Spleen (tissue), 11 donors: ENCODE results near the gene CA10. TPM values are rescaled to one million over a fixed set of nuclear protein-coding genes. Genes with fewer than 3 reads are reported as not detected.

ENCODE experiments used
- DNase-seq: peaks from one replicate; pipeline ENCODE4 v3.0.0-alpha.2; 2020
- H3K27ac ChIP-seq, 8 donors: fragments of 200-600 bp; sonication (generic) in 7 of 8; 1 replicate in 4 of 8; 2 replicates in 4 of 8; pipeline versions ENCODE4 v1.5.0 to v1.8.0; 2016 to 2021; ENCODE audit warnings: inconsistent platforms in 4 of 8, mild to moderate bottlenecking in 4 of 8, moderate library complexity in 1 of 8
- H3K27me3 ChIP-seq, 7 donors: fragments of 200-600 bp; sonication (generic) in 6 of 7; replicated peaks in 1 of 7; 1 replicate in 4 of 7; 2 replicates in 3 of 7; pipeline versions ENCODE4 v1.5.0 to v1.8.0; 2016 to 2021; ENCODE audit warnings: inconsistent platforms in 3 of 7, mild to moderate bottlenecking in 1 of 7
- H3K36me3 ChIP-seq, 6 donors: fragments of 200-600 bp; sonication (generic) in 5 of 6; 1 replicate in 4 of 6; 2 replicates in 2 of 6; pipeline versions ENCODE4 v1.5.0 to v1.8.0; 2016 to 2021; ENCODE audit warnings: inconsistent platforms in 2 of 6
- H3K4me1 ChIP-seq, 6 donors: fragments of 200-600 bp; sonication (generic) in 5 of 6; 1 replicate in 3 of 6; 2 replicates in 3 of 6; pipeline versions ENCODE4 v1.5.0 to v1.8.0; 2016 to 2021; ENCODE audit warnings: inconsistent platforms in 3 of 6
- H3K4me3 ChIP-seq, 8 donors: fragments of 200-600 bp; sonication (generic) in 7 of 8; 1 replicate in 4 of 8; 2 replicates in 4 of 8; pipeline versions ENCODE4 v1.5.0 to v1.8.0; 2016 to 2021; ENCODE audit warnings: inconsistent platforms in 4 of 8, mild to moderate bottlenecking in 4 of 8, moderate library complexity in 2 of 8
- H3K9me3 ChIP-seq, 8 donors: fragments of 200-600 bp; sonication (generic) in 7 of 8; 1 replicate in 4 of 8; 2 replicates in 4 of 8; pipeline versions ENCODE4 v1.5.0 to v1.8.0; 2016 to 2021; ENCODE audit warnings: inconsistent platforms in 4 of 8
- CTCF ChIP-seq, 11 experiments: fragments of 200-600 bp in 7 of 11; fragments of 450-650 bp in 4 of 11; sonication (generic) in 4 of 11; IDR thresholded peaks in 8 of 11; conservative IDR thresholded peaks in 3 of 11; 1 replicate in 7 of 11; 2 replicates in 4 of 11; pipeline versions ENCODE4 v1.4.0 to v1.8.0; 2016 to 2021; ENCODE audit warnings: antibody characterized with exemption in 11 of 11, inconsistent platforms in 4 of 11, mild to moderate bottlenecking in 1 of 11
- POLR2A ChIP-seq, 3 donors: fragments of 450-650 bp; IDR thresholded peaks; one replicate each; pipeline ENCODE4 v1.5.1; 2017; ENCODE audit warnings: antibody characterized with exemption in 3 of 3, mild to moderate bottlenecking in 1 of 3
- POLR2AphosphoS5 ChIP-seq, 3 donors: sonication (generic); formaldehyde crosslinking; IDR thresholded peaks; one replicate each; pipeline ENCODE4 v1.5.1; 2017; ENCODE audit warnings: antibody characterized with exemption in 3 of 3
- WGBS, 5 donors: extraction: QIAGEN DNeasy Blood & Tissue Kit in 3 of 5; methylation state at CpG; one replicate each; pipeline versions ENCODE4 v1.1.5 to v1.1.7; 2013 to 2018; 5-methylcytosine and 5-hydroxymethylcytosine counted together
- intact Hi-C: fragments of 100-400 bp; cut with DNase I; formaldehyde crosslinking; loops from one replicate; pipeline ENCODE4 v1.15.0; 2023; ENCODE audit warnings: low total_unique reads
- polyA plus RNA-seq, 3 donors: library from polyadenylated mRNA; stranded (reverse); fragments of 200-250 nt; gene quantifications; one replicate each; pipeline ENCODE4 v1.2.1, GENCODE V29; 2013
- total RNA-seq, 7 donors: library from RNA; depleted of rRNA in 3 of 7; stranded (reverse); fragments of >200 nt in 3 of 7; fragmentation: NEBNext Ultra II Directional in 4 of 7; extraction: Animal tissue kit (Norgen Biotek cat#: 25700) in 4 of 7; gene quantifications; one replicate each; pipeline versions ENCODE4 v1.1.0 to v1.2.1, GENCODE V29; 2016 to 2021
- donor health status: healthy with polysubstance abuse.
- donor health status: DM: no; HTN: no; CAD: no; lungs with moderate emphysema.
- donor health status: DM: no; HTN: no; CAD: no.
- donor health status: Bipolar disorder and iron deficiency.
- donor health status: healthy.
- donor health status: DM: no; HTN: no; CAD: no.
- donor health status: DM: yes; HTN: yes; CAD: no.

The CA10 gene
- total and polyA plus RNA-seq, 10 donors = 0.19 to 0.22 TPM; not detected in 8

- H3K27ac ChIP-seq = no peak overlapping the region
- H3K27me3 ChIP-seq = peaks cover 0 to 23% (median 0%) of the 10 kb centered on the region in 7 donors
- H3K36me3 ChIP-seq = no peaks in the 10 kb centered on the region
- 47 to 88% (median 71%) methylated on average over 3 to 4 of the region's 4 CpGs for WGBS, 5 donors
- intact Hi-C loops = no loop called here
- TF ChIP-seq POLR2AphosphoS5 (IDR thresholded peaks at IDR 0.05) = no peak
- no peak for TF ChIP-seq POLR2A (IDR thresholded peaks at IDR 0.05)
- no peak for TF ChIP-seq CTCF (IDR thresholded peaks at IDR 0.05 in 8 of 11, conservative IDR thresholded peaks at IDR 0.05 in 3 of 11)
- H3K9me3 ChIP-seq = no peaks in the 10 kb centered on the region
- no peak overlapping the region for H3K4me3 ChIP-seq
- no peaks in the 10 kb centered on the region for H3K4me1 ChIP-seq
- no peak for DNase-seq
Observed at GRCh38 chr17:51660266-51660665, 498.2 kb downstream of the CA10 start.

- H3K27me3 ChIP-seq = peaks cover 0 to 23% (median 0%) of the 10 kb centered on the region in 7 donors
- no peak overlapping the region for H3K4me3 ChIP-seq
- H3K27ac ChIP-seq = no peak overlapping the region
- DNase-seq = no peak
- no peaks in the 10 kb centered on the region for H3K9me3 ChIP-seq
- no peak for TF ChIP-seq POLR2AphosphoS5 (IDR thresholded peaks at IDR 0.05)
- no peak for TF ChIP-seq CTCF (IDR thresholded peaks at IDR 0.05 in 8 of 11, conservative IDR thresholded peaks at IDR 0.05 in 3 of 11)
- TF ChIP-seq POLR2A (IDR thresholded peaks at IDR 0.05) = no peak
- intact Hi-C loops = no loop called here
- H3K36me3 ChIP-seq = no peaks in the 10 kb centered on the region
- H3K4me1 ChIP-seq = no peaks in the 10 kb centered on the region
Observed at GRCh38 chr17:51657224-51657623, 501.3 kb downstream of the CA10 start.

GRCh38 chr17:51653878-51654277, 504.6 kb downstream of the CA10 start:
- Histone ChIP-seq H3K4me3 (no peak overlapping the region), H3K4me1 (no peaks in the 10 kb centered on the region), H3K27me3 (peaks cover 0 to 21% (median 0%) of the 10 kb centered on the region in 7 donors), H3K27ac (no peak overlapping the region), H3K36me3 (no peaks in the 10 kb centered on the region), H3K9me3 (no peaks in the 10 kb centered on the region)
- WGBS, 5 donors = 33 to 49% (median 36%) methylated on average over 5 of the region's 5 CpGs
- intact Hi-C loops = no loop called here
- no peak for DNase-seq
- TF ChIP-seq POLR2AphosphoS5 (IDR thresholded peaks at IDR 0.05) = no peak
- no peak for TF ChIP-seq POLR2A (IDR thresholded peaks at IDR 0.05)
- no peak for TF ChIP-seq CTCF (IDR thresholded peaks at IDR 0.05 in 8 of 11, conservative IDR thresholded peaks at IDR 0.05 in 3 of 11)

- H3K27me3 ChIP-seq = peaks cover 0 to 21% (median 0%) of the 10 kb centered on the region in 7 donors
- intact Hi-C loops = no loop called here
- no peaks in the 10 kb centered on the region for H3K4me1 ChIP-seq
- H3K27ac ChIP-seq = no peak overlapping the region
- no peaks in the 10 kb centered on the region for H3K9me3 ChIP-seq
- no peaks in the 10 kb centered on the region for H3K36me3 ChIP-seq
- no peak for DNase-seq
- TF ChIP-seq CTCF (IDR thresholded peaks at IDR 0.05 in 8 of 11, conservative IDR thresholded peaks at IDR 0.05 in 3 of 11) (no peak), POLR2AphosphoS5 (IDR thresholded peaks at IDR 0.05) (no peak), POLR2A (IDR thresholded peaks at IDR 0.05) (no peak)
- WGBS, 5 donors = 58 to 81% (median 77%) methylated on average over 3 of the region's 3 CpGs
- H3K4me3 ChIP-seq = no peak overlapping the region
Observed at GRCh38 chr17:51652529-51652928, 506.0 kb downstream of the CA10 start.
